Muscle layer of colon (tissue), 2 donors: ENCODE measurements around the gene RMRP.
"Not testable (repeated sequence)": the region's sequence is repeated elsewhere in the genome, so short reads cannot be mapped to it uniquely, and the experiment has no call there.

Source experiments
- H3K27ac ChIP-seq: one replicate; pipeline ENCODE4 v1.7.0; 2013; ENCODE audit warnings: low read depth, mild to moderate bottlenecking, low read length, moderate library complexity
- H3K27me3 ChIP-seq, 2 donors: one replicate each; pipeline ENCODE4 v1.7.0; 2013; ENCODE audit warnings: low read length in 2 of 2, mild to moderate bottlenecking in 2 of 2; ENCODE audit not compliant: insufficient read depth in 2 of 2, control insufficient read depth in 1 of 2
- H3K36me3 ChIP-seq: one replicate; pipeline ENCODE4 v1.7.0; 2013; ENCODE audit warnings: mild to moderate bottlenecking, low read length; ENCODE audit not compliant: insufficient read depth
- H3K4me1 ChIP-seq: one replicate; pipeline ENCODE4 v1.7.0; 2013; ENCODE audit warnings: mild to moderate bottlenecking, low read length; ENCODE audit not compliant: insufficient read depth
- H3K4me3 ChIP-seq, 2 donors: one replicate each; pipeline ENCODE4 v1.7.0; 2013; ENCODE audit warnings: low read length in 2 of 2, low read depth in 1 of 2, mild to moderate bottlenecking in 1 of 2, moderate library complexity in 1 of 2
- H3K9ac ChIP-seq: one replicate; pipeline ENCODE4 v1.7.0; 2013; ENCODE audit warnings: low read length
- H3K9me3 ChIP-seq: one replicate; pipeline ENCODE4 v1.7.0; 2013; ENCODE audit warnings: mild to moderate bottlenecking, low read length
- donor health status: abdominal sarcoma.
- donor health status: Adenocarcinoma of cecum.

RMRP gene

DNA sequence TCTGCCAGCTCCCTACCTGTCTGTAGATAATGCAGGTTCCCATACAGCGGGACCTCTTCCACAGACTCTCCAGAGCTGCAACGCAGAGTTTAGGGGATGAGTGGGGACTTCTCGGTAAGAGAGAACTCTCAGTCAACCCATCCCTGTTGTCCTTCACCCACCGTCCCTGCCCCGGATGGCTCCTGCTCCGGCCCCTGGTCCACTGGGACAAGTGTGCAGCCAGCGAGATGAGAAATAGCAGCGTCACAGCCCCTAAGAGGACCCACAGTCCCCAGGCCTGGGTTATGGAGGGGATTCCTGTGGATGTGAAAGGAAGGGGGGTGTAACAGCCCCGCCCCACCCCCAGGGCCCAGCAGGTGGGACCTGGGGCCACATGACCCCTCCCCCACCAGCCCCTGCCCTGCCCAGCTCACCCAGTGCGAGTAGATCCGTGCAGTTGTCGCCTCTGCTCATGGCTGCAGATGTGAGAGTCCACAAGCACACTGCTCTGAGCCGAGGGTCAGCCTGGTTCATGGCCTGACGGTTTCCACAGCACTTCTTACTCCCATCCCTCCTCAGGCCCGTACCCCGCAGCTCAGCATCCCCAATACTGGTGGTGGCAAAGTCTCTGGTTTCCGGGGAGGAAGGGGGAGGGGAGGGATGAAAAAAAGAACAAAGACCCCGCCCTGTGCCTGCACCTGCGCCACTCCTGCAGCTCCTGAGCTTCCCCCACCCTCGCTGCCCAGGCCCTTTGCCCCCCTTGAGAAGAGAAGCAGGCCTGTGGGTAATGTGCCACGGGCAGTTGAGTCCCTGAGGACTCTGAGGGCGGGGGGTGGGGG lies 7.3 kb downstream of the RMRP start, which contains the start of gene SIT1:
SIT1 (minus strand) TSS at position 591 of the 818 bp plus-strand sequence; CDS start at position 513, 78 bp downstream.
- Histone ChIP-seq H3K4me1 (peaks cover 12% of the 10 kb centered on the region), H3K27ac (no peak within 1 kb of the TSS), H3K9ac (no peak within 1 kb of the TSS)

GRCh38 chr9:35649431-35650340 lies 8.1 kb downstream of the RMRP start:
- no peak overlapping the region for H3K4me3 ChIP-seq
- no peaks in the 10 kb centered on the region for H3K9me3 ChIP-seq
- no peaks in the 10 kb centered on the region for H3K27me3 ChIP-seq
- H3K9ac ChIP-seq: no peak overlapping the region
- H3K4me1 ChIP-seq: peaks cover 12% of the 10 kb centered on the region
- H3K27ac ChIP-seq: no peak overlapping the region
- H3K36me3 ChIP-seq: no peaks in the 10 kb centered on the region

More for the DNA sequence above, 7.3 kb downstream of the RMRP start, which contains the start of gene SIT1:
- H3K4me3 ChIP-seq: no peak within 1 kb of the TSS
- no peaks in the 10 kb centered on the region for H3K36me3 ChIP-seq
- H3K27me3 ChIP-seq: no peaks in the 10 kb centered on the region
- H3K9me3 ChIP-seq: no peaks in the 10 kb centered on the region

DNA sequence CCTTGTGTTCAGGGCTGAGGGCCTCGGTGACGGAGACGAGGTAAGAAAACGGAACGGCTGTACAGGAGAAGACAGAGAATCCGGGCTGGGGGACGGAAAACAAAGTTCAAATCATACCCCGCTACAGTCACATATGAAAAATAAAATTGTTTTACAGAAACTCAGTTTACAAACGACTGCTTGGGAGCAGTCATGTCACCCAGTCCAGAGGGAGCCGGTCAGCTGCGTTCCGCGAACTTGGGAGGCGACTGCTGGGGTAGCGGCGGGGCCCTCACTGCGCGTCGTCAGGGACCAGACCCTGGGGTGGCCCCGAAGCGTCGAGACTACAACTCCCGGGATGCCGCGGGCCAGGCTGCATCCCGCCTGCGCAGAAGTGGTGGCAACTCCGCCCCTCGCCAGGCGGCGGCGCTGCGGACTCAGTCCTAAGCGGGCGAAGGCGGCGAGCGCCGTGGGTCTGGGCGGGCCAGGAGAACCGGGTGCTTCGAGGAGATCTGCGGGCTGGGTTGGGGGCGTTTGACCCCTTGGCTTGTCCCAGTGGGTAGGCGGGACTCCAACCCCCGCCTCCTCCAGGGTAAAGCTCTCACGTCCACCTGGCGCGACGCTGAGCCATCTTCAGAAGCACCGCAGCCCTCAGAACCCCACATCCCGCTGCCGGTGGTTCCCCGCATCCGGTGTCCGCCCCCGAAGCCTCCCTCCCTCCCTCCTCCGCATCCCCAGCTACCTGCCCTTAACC lies 11.1 kb downstream of the RMRP start:
- Histone ChIP-seq H3K9ac (peak overlapping the region; percentile 76), H3K27me3 (no peaks in the 10 kb centered on the region), H3K27ac (peak overlapping the region; percentile 81), H3K9me3 (no peaks in the 10 kb centered on the region), H3K4me3 (peak overlapping the region; percentile 56 to 65), H3K36me3 (no peaks in the 10 kb centered on the region), H3K4me1 (peaks cover 12% of the 10 kb centered on the region)

- Histone ChIP-seq H3K4me3 (peak overlapping the region; percentile 56 to 65), H3K9ac (peak overlapping the region; percentile 76), H3K27ac (peak overlapping the region; percentile 81), H3K4me1 (peaks cover 12% of the 10 kb centered on the region), H3K27me3 (no peaks in the 10 kb centered on the region), H3K9me3 (no peaks in the 10 kb centered on the region), H3K36me3 (no peaks in the 10 kb centered on the region)
Measured at GRCh38 chr9:35646153-35646532, 11.7 kb downstream of the RMRP start.

GRCh38 chr9:35645736-35646135 lies 12.1 kb downstream of the RMRP start:
- not testable (repeated sequence) for H3K27ac ChIP-seq, H3K9ac ChIP-seq, H3K27me3 ChIP-seq, H3K36me3 ChIP-seq, H3K9me3 ChIP-seq
- Histone ChIP-seq H3K4me1 (peaks cover 12% of the 10 kb centered on the region), H3K4me3 (peak overlapping the region; percentile 56 to 65)

DNA sequence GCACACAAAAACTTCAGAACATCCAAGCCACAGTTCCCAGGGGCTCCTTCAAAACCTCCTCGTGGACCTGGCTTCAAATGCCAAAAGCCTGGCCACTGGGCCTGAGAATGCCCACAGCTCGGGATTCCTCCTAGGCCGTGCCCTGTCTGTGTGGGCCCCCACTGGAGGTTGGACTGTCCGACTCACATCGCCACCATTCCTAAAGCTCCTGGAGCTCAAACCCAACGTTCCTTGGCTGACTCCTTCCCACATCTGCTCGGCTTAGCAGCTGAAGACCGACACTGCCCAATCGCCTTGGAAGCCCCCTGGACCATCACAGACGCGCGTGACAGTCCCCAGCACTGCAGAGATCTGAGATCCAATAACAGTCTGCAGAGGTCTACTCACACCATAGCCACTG lies 14.8 kb downstream of the RMRP start:
- Histone ChIP-seq H3K4me3 (no peak overlapping the region), H3K27ac (no peak overlapping the region), H3K27me3 (no peaks in the 10 kb centered on the region), H3K9me3 (no peaks in the 10 kb centered on the region), H3K4me1 (peaks cover 12% of the 10 kb centered on the region), H3K9ac (no peak overlapping the region), H3K36me3 (no peaks in the 10 kb centered on the region)

DNA sequence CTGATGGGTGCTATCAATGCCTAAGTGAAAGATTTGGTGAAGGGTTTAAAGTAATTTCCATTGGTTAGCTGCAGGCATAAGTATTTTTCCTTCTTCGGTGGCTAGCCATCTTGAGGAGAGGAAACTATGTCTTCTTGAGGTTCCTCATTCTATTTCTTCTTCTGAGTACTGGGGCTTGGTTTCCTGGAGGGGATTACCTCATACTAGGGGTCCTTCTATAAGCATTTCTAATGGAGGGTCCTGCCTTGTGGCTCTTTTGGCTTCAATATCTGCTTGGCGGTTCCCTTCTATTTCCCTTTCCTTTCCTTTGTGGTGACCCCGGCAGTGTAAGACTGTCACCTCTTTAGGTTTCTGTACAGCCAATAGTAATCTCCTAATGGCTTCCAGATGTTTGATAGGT lies 16.3 kb downstream of the RMRP start:
- H3K27ac ChIP-seq, H3K4me3 ChIP-seq, H3K27me3 ChIP-seq, H3K9ac ChIP-seq, H3K9me3 ChIP-seq, H3K36me3 ChIP-seq, H3K4me1 ChIP-seq: not testable (repeated sequence)

DNA sequence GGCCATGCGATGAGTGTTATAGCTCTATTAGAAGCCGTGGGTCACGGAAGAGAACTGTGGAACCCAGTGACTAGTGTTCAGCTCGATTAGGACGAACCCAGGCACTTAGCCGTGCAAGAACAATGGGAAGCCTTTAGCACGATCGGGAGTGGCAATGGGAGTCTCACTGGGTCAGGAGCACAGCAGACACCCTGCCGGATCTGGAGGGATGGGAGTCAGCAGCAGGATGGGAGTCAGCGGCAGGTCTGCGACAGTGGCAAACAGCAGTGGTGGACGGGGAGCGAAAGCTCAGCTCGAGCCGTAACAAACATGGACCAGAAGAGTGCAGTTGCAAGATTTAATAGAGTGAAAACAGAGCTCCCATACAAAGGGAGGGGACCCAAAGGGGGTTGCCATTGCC lies 17.4 kb downstream of the RMRP start:
- not testable (repeated sequence) for H3K36me3 ChIP-seq, H3K9me3 ChIP-seq, H3K4me1 ChIP-seq, H3K4me3 ChIP-seq, H3K9ac ChIP-seq, H3K27me3 ChIP-seq, H3K27ac ChIP-seq

- Histone ChIP-seq H3K27ac (no peak overlapping the region), H3K36me3 (no peaks in the 10 kb centered on the region), H3K4me3 (no peak overlapping the region), H3K9me3 (no peaks in the 10 kb centered on the region), H3K4me1 (no peaks in the 10 kb centered on the region), H3K27me3 (no peaks in the 10 kb centered on the region), H3K9ac (no peak overlapping the region)
Measured at GRCh38 chr9:35639631-35640030, 18.2 kb downstream of the RMRP start.

DNA sequence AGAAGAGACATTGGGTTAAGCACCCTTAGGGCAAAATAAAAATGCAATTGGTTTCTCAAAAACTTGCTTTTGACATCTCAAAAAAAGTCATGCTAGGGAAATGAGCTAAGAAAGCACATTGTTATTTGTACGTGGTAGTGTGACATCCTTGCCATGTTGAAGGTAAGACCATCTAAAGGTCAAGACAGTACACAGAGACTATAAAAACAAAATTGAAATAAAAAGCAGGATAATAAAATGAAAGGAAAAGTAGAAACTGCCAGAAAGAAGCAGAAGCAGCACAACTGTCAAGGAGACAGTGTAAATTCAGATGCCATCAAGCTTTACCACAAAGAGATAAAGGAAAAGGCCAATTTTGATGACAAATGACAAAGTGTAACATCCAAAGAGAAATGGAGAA lies 18.6 kb downstream of the RMRP start:
- not testable (repeated sequence) for H3K9ac ChIP-seq, H3K27ac ChIP-seq, H3K4me3 ChIP-seq

DNA sequence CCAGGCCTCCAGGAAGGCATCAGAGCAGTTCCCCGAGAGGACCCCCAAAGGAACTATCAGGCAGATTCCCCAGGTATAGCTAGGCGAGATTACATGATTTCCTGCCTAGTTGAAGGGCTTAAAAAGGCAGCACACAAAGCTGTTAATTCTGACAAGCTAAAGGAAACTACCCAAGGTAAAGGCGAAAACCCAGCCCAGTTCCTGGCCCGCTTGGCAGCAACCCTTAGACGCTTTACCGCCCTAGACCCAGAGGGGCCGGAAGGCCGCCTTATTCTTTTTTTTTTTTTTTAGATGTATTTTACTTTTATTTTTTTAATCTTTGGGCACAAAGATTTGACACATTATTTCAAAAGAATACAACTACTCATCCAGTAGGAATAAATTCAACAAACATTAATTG lies 19.1 kb downstream of the RMRP start:
- not testable (repeated sequence) for H3K27me3 ChIP-seq, H3K4me1 ChIP-seq, H3K27ac ChIP-seq, H3K9me3 ChIP-seq, H3K4me3 ChIP-seq, H3K36me3 ChIP-seq, H3K9ac ChIP-seq

More for the DNA sequence above, 18.6 kb downstream of the RMRP start:
- H3K4me1 ChIP-seq, H3K27me3 ChIP-seq, H3K36me3 ChIP-seq, H3K9me3 ChIP-seq: not testable (repeated sequence)
